H54 (cell line): Measurements from ENCODE around the gene UGCG.

ENCODE experiments used
- DNase-seq: peaks from one replicate; pipeline ENCODE4 v3.0.0; 2011; ENCODE audit warnings: low spot score, mixed read lengths; ENCODE audit not compliant: insufficient read length
- FAIRE-seq: peaks from 3 replicates; lab custom pipeline; 2011; peaks lifted over from hg19 to GRCh38; lab: Jason Lieb, UNC
- POLR2A ChIP-seq: IDR thresholded peaks from 2 replicates; pipeline ENCODE4 v1.6.1; 2011; ENCODE audit warnings: low read depth, mild to moderate bottlenecking, low read length

UGCG gene

DNA sequence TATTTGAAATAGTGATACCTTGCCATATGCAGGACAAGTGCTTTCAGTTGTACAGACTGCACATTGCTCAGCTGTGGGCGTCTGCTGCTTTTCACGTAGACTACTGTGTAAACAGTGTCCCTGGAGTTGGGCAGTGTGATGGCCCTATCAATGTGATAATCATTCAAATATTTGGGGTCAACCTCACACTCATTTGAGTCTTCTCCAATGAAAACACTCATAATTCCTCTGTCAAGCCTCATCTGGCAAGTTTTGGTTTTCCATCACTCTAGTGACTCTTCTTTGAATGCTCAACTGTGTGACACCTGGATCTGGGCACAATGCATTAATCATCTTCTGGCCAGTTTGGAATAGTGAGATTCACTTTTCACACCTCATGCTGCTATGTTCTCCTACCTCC lies 64.4 kb downstream of the UGCG start:
- no peak for TF ChIP-seq POLR2A
- FAIRE-seq (peak; percentile 90), DNase-seq (no peak)

DNA sequence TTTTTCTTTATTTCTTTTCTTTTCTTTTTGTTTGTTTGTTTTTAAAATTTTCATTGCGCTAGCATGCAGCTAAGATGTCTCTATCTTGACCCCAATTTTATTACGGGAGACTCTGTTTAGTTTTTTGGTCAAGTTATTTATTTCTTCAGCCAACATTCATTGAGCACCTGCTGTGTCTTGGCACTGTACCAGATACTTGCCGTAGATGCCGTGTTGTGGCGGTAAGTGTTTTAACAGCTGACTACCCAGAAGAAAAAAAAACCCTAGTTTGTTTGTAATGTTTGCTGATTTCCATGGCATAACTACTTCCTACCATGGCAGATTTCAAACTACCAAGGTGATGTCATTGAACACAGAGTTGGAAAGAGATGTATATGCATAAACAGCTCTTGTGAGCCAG lies 65.0 kb downstream of the UGCG start:
- FAIRE-seq (peak; percentile 89), DNase-seq (peak; percentile 20)
- no peak for TF ChIP-seq POLR2A

DNA sequence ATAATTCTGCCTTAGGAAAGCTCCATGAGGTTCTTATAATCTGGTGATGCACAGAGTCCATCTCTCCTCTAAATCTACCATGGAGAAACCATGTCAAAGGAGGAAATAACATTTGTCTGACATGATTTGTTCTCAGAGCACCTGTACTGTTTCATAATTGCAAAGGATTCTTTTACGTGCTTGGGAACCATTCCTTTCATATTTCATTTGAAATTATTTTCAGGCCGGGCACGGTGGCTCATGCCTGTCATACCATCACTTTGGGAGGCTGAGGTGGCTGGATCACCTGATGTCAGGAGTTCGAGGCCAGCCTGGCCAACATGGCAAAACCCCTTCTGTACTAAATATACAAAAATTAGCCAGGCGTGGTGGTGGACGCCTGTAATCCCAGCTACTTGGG lies 65.4 kb downstream of the UGCG start:
- no peak for DNase-seq
- FAIRE-seq, result no peak
- TF ChIP-seq POLR2A, result no peak

DNA sequence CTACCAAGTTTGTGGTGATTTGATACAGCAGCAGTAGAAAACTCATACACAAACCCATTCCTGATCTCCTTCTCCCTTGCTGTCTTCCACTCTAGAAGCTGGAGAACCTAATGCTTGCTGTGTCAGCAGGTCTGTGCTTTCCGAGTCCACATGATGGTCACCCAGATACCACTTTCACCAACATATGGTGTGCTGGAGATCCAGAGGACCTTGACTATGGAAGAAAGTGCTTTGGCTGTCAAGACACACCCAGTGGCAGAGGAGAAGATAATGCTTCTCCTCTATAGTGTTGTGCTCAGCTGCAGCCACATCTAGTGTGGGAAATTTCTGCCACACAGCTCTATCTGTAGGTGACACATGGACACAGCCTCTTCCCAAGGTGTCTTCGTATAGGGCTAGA lies 67.4 kb downstream of the UGCG start:
- TF ChIP-seq POLR2A, result no peak
- no peak for DNase-seq
- no peak for FAIRE-seq

DNA sequence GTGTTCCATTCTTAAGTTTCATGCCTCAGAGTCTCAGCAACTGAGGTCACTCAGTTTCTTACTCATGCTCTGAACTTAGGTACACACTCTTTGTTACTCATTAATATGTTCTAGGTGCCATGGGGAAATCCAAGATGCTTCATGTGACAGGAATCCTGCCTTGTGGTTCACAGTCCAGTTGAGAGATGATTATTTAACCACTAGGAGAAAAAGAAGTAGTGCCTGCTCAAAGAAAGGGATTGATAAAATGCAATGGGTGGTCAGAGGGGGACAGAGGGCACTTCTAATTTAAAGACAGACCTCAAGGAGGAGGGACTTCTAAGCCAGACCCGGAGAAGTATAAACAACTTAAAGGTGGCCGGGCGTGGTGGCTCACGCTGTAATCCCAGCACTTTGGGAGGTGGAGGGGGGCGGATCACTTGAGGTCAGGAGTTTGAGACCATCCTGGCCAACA lies 69.0 kb downstream of the UGCG start:
- FAIRE-seq (peak; percentile 98), DNase-seq (peak; percentile 76)
- TF ChIP-seq POLR2A, result no peak

DNA sequence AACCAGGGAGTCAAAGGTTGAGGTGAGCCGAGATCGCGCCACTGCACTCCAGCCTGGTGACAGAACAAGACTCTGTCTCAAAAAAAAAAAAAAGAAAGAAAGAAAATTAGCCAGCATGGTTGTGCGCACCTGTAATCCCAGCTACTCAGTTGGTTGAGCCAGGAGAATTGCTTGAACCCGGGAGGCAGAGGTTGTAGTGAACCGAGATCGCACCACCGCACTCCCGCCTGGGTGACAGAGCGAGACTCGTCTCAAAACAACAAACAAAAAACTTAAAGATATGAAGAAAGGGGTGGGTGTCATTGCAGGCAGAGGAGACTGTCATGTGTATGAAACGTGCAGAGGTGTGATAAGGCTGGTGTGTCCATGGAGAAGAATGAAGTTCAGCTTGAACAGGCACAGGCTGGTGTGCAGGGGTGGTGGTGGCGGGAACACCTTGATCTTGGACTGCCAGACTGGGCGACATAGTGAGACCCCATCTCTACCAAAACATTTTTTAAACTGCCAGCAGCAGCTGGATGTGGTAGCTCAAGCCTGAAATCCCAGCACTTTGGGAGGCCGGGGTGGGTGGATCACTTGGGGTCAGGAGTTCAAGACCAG lies 69.6 kb downstream of the UGCG start:
- no peak for DNase-seq
- TF ChIP-seq POLR2A, result no peak
- no peak for FAIRE-seq

DNA sequence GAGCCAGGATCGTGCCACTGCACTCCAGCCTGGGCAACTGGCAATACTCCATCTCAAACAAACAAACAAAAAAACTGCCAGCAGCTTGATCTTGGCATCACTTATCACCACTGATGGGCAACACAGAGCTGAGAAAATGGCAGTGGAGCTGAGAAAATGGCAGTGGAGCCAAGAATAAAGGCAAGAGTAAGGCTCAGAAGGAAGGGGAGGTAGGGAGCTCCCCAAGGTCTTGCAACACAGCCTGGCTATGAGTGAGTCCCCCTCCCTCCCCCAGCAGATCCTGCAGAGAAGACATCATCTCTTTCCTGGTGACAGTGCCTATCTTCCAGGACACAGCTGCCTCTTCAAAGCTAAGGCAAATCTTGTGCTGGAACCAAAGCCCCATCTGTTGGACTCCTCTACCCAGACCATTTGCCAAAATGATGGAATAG lies 70.3 kb downstream of the UGCG start:
- FAIRE-seq (no peak), DNase-seq (no peak)

GRCh38 chr9:111967621-111968020 lies 71.0 kb downstream of the UGCG start:
- DNase-seq, result no peak
- no peak for FAIRE-seq
- no peak for TF ChIP-seq POLR2A

More for the DNA sequence above, 70.3 kb downstream of the UGCG start:
- no peak for TF ChIP-seq POLR2A

DNA sequence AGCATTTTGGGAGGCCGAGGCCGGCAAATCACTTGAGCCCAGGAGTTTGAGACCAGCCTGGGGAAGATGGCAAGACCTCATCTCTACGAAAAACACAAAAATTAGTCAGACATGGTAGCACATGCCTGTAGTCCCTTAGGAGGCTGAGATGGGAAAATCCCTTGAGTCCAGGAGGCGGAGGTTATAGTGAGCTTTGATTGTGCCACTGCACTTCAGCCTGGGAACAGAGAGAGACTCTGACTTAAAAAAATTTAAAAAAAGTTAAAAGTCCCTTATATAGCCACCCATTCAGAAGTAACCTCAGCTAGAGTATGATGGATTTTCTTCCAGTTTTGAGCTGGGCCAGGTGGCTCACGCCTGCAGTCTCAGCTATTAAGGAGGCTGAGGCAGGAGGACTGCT lies 72.4 kb downstream of the UGCG start:
- FAIRE-seq (no peak), DNase-seq (no peak)
- TF ChIP-seq POLR2A, result no peak

- DNase-seq (no peak), FAIRE-seq (no peak)
- no peak for TF ChIP-seq POLR2A
Measured at GRCh38 chr9:111969622-111970021, 73.0 kb downstream of the UGCG start.

DNA sequence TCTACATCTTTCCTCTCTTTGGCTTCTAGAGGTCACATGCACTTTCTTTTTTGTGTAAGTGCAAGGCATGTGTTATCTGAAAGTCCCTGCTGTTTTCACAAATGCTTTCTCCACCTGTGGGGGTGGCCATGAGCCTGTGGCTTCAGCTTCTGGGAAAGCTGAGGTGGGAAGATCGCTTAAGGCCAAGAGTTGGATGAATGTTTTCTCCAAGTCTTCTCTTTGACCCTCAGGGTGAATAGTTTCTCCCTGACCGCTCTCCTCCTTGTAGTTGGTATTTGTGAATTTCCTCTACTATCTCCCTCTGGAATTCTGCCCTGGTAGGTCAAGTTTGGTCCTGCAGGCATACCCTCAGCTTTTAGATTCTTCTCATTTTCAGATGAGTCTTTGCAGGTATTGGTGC lies 74.2 kb downstream of the UGCG start:
- DNase-seq, result no peak

GRCh38 chr9:111974092-111974681 lies 77.6 kb downstream of the UGCG start:
- TF ChIP-seq POLR2A, result no peak
- peak; percentile 96 for FAIRE-seq
- DNase-seq, result no peak

More for the DNA sequence above, 74.2 kb downstream of the UGCG start:
- no peak for FAIRE-seq
- no peak for TF ChIP-seq POLR2A

DNA sequence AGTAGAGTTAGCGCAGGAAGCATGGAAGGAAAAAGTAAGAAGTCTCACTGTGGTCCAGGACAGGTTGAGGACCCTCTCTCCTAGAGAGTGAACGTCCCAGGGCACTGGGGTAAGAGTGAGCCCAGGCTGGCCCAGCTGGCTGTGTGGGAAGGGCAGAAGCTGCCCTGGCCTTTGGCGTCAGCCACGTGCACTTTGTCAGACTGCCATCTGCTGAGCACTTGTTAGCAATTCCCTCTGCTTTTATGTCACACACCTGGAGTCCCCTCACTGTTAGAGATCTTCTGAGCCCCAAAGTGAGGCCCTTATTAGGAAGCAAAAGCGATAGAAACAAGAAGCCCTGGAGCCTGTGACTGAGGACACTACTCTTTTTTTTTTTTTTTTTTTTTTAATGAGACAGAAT lies 79.1 kb downstream of the UGCG start:
- no peak for TF ChIP-seq POLR2A
- DNase-seq, result no peak

GRCh38 chr9:111978616-111979015 lies 82.0 kb downstream of the UGCG start:
- DNase-seq, result no peak

More for the DNA sequence above, 79.1 kb downstream of the UGCG start:
- FAIRE-seq, result no peak

GRCh38 chr9:111979561-111979960 lies 82.9 kb downstream of the UGCG start:
- peak; percentile 16 for DNase-seq
- TF ChIP-seq POLR2A, result no peak
- FAIRE-seq, result no peak

More at GRCh38 chr9:111978616-111979015, 82.0 kb downstream of the UGCG start:
- no peak for TF ChIP-seq POLR2A
- no peak for FAIRE-seq
